Endothelial cell of umbilical vein (primary cell): Measurements from ENCODE around the gene FRK. TPM values are rescaled to one million over a fixed set of nuclear protein-coding genes. Genes with fewer than 3 reads are reported as not detected.

ENCODE experiments used
- BruUV-seq: library from RNA; stranded (reverse); fragments of 400-500 nt; replicated peaks from 2 replicates; lab custom pipeline; 2021; lab: Mats Ljungman, UMichigan
- CTCF ChIA-PET: fragments of 300-600, 350-600 bp; sonication (Branson Sonifier 250); formaldehyde crosslinking; loops from one replicate; lab custom pipeline; 2021; ENCODE audit warnings: antibody characterized with exemption, inconsistent platforms; lab: Charles Lee
- POLR2A ChIA-PET: fragments of 300-600, 350-600 bp; sonication (Branson Sonifier 250); formaldehyde crosslinking; loops from one replicate; lab custom pipeline; 2021; ENCODE audit warnings: antibody characterized with exemption, inconsistent platforms; lab: Charles Lee
- DNase-seq: peaks from one replicate; pipeline ENCODE4 v3.0.0-alpha.2; 2011; ENCODE audit warnings: low read depth, low spot score
- FAIRE-seq: peaks from 2 replicates; lab custom pipeline; 2011; peaks lifted over from hg19 to GRCh38; lab: Jason Lieb, UNC
- H2AFZ ChIP-seq: 2 replicates; pipeline ENCODE4 v1.6.0; 2012; ENCODE audit warnings: low read depth, low read length, control low read depth, inconsistent platforms
- H3K27ac ChIP-seq: 2 replicates; pipeline ENCODE4 v1.5.1; 2011; ENCODE audit warnings: low read depth, mild to moderate bottlenecking, control low read depth, low read length, moderate library complexity; ENCODE audit not compliant: insufficient read depth
- H3K27me3 ChIP-seq, 2 experiments: 2 replicates each; pipeline versions ENCODE4 v1.6.0 to v1.6.1; 2011; ENCODE audit warnings: low read length in 2 of 2, mixed read lengths in 1 of 2; ENCODE audit not compliant: control insufficient read depth in 2 of 2, insufficient read depth in 2 of 2
- H3K36me3 ChIP-seq, 2 experiments: 2 replicates in 1 of 2; 3 replicates in 1 of 2; pipeline ENCODE4 v1.5.1; 2011; ENCODE audit warnings: low read length in 2 of 2, mild to moderate bottlenecking in 1 of 2, moderate library complexity in 1 of 2; ENCODE audit not compliant: control insufficient read depth in 2 of 2, insufficient read depth in 2 of 2; ENCODE audit errors: extremely low read depth in 1 of 2
- H3K4me1 ChIP-seq: 3 replicates; pipeline ENCODE4 v1.5.1; 2011; ENCODE audit warnings: mild to moderate bottlenecking, low read length; ENCODE audit not compliant: control insufficient read depth, insufficient read depth; ENCODE audit errors: extremely low read depth
- H3K4me2 ChIP-seq: 2 replicates; pipeline ENCODE4 v1.6.1; 2011; ENCODE audit warnings: low read length, control low read depth, mixed read lengths; ENCODE audit not compliant: insufficient read depth
- H3K4me3 ChIP-seq, 3 experiments: fragments of 200-600 bp in 1 of 3; sonication (generic), shearing (Covaris generic) in 1 of 3; replicated peaks in 1 of 3; 2 replicates each; pipeline ENCODE4 v1.5.1; 2011 to 2016; ENCODE audit warnings: control low read depth in 3 of 3, low read length in 3 of 3, mild to moderate bottlenecking in 2 of 3, inconsistent platforms in 1 of 3, low read depth in 1 of 3, moderate library complexity in 1 of 3; ENCODE audit not compliant: insufficient read depth in 1 of 3
- H3K79me2 ChIP-seq: 2 replicates; pipeline ENCODE4 v1.6.0; 2012; ENCODE audit warnings: low read length, inconsistent platforms; ENCODE audit not compliant: control insufficient read depth, insufficient read depth
- H3K9ac ChIP-seq: replicated peaks from 2 replicates; pipeline ENCODE3; 2011; ENCODE audit warnings: low read length, control low read depth; ENCODE audit not compliant: insufficient read depth; ENCODE audit errors: extremely low read depth
- H3K9me1 ChIP-seq: replicated peaks from 3 replicates; pipeline ENCODE4 v1.6.0; 2011; ENCODE audit warnings: mild to moderate bottlenecking, low read length; ENCODE audit not compliant: control insufficient read depth, insufficient read depth; ENCODE audit errors: extremely low read depth
- H3K9me3 ChIP-seq: replicated peaks from 2 replicates; pipeline ENCODE4 v1.5.1; 2012; ENCODE audit warnings: low read length, inconsistent platforms; ENCODE audit not compliant: control insufficient read depth, insufficient read depth
- H4K20me1 ChIP-seq: replicated peaks from 2 replicates; pipeline ENCODE3; 2011; ENCODE audit warnings: mild to moderate bottlenecking, low read length; ENCODE audit not compliant: control insufficient read depth, insufficient read depth; ENCODE audit errors: extremely low read depth
- EZH2 ChIP-seq: IDR thresholded peaks from 2 replicates; pipeline ENCODE4 v1.6.1; 2012; ENCODE audit warnings: borderline replicate concordance, low read depth, mild to moderate bottlenecking, moderate library complexity, low read length, inconsistent platforms; ENCODE audit not compliant: severe bottlenecking
- FOS ChIP-seq: IDR thresholded peaks from 2 replicates; pipeline ENCODE4 v1.6.1; 2011; ENCODE audit warnings: mild to moderate bottlenecking, low read length, moderate library complexity, borderline replicate concordance; ENCODE audit not compliant: insufficient read depth
- GATA2 ChIP-seq: IDR thresholded peaks from 2 replicates; pipeline ENCODE4 v1.7.0; 2011; ENCODE audit warnings: low read depth, mild to moderate bottlenecking, moderate library complexity, mixed read lengths, low read length; ENCODE audit not compliant: insufficient read length, insufficient read depth
- JUN ChIP-seq: IDR thresholded peaks from 2 replicates; pipeline ENCODE4 v1.6.1; 2011; ENCODE audit warnings: borderline replicate concordance, low read depth; ENCODE audit not compliant: insufficient read length, insufficient read depth
- MYC ChIP-seq: IDR thresholded peaks from one replicate; pipeline ENCODE4 v1.6.1; 2011; ENCODE audit warnings: mild to moderate bottlenecking, low read depth, low read length
- POLR2A ChIP-seq: IDR thresholded peaks from 2 replicates; pipeline ENCODE4 v1.6.1; 2012; ENCODE audit warnings: low read depth, mild to moderate bottlenecking, control low read depth, low read length
- POLR2AphosphoS5 ChIP-seq: IDR thresholded peaks from 2 replicates; pipeline ENCODE4 v1.6.1; 2012; ENCODE audit warnings: low read depth, mild to moderate bottlenecking, control low read depth, low read length, moderate library complexity; ENCODE audit not compliant: insufficient read depth
- dilution Hi-C: fragments of 300-500 bp; cut with MboI; formaldehyde crosslinking; loops from one replicate; pipeline ENCODE4 v1.15.0; 2019; ENCODE audit warnings: low sequenced_read_pairs; ENCODE audit not compliant: extremely low pct_ligation_motif_present
- intact Hi-C: fragments of 100-400 bp; cut with micrococcal nuclease; formaldehyde crosslinking; loops from one replicate; pipeline ENCODE4 v1.10.0; 2022
- polyA plus RNA-seq, 4 experiments: library from polyadenylated mRNA; depleted of rRNA in 3 of 4; stranded (reverse) in 3 of 4; unstranded in 1 of 4; fragments of >200 nt; gene quantifications; 2 replicates each; pipeline versions ENCODE4 v1.2.1 to v1.2.3, GENCODE V29; 2011 to 2012; ENCODE audit warnings: missing spikeins in 1 of 4
- total RNA-seq: library from RNA; stranded (reverse); gene quantifications from 2 replicates; pipeline ENCODE4 v1.2.3, GENCODE V29; 2021
- TF ChIP-seq, protein P1 (sequence below), 2 donors: IDR thresholded peaks; 1 replicate in 1 of 2; 2 replicates in 1 of 2; pipeline ENCODE4 v1.5.1; 2011; ENCODE audit warnings: low read length in 2 of 2, mild to moderate bottlenecking in 2 of 2, moderate library complexity in 2 of 2, control low read depth in 1 of 2, inconsistent platforms in 1 of 2, low read depth in 1 of 2; ENCODE audit not compliant: insufficient read depth in 1 of 2; ENCODE audit errors: extremely low read depth in 1 of 2
- TF ChIP-seq, protein P2 (sequence below): IDR thresholded peaks from 2 replicates; pipeline ENCODE4 v1.6.1; 2011; ENCODE audit not compliant: insufficient read depth, insufficient read length

FRK gene
- total and polyA plus RNA-seq, 2 donors (not counting 3 experiments of a cell fraction or from before 2014, with no cell fraction given) = 0.01 TPM; not detected in 1

DNA sequence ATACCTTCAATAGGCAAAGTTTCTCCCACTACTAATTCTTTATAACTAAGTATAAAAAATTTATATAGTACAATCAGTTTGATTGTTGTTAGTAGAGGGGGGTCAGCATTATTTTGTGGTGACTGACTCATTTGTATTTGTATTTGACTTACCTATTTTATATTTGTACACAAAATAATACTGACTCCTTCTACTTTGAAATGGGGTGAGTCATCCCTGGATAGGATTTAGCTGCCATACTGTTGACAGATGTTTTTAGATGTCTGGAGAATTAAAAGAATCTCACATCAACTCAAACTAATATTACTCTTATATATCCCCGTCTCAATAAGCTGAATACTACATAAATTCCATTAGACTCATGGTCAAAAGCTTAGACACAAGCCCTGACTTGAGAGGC, 114.9 kb downstream of the FRK start:
- no peak for TF ChIP-seq JUN
- TF ChIP-seq, protein P1, sequence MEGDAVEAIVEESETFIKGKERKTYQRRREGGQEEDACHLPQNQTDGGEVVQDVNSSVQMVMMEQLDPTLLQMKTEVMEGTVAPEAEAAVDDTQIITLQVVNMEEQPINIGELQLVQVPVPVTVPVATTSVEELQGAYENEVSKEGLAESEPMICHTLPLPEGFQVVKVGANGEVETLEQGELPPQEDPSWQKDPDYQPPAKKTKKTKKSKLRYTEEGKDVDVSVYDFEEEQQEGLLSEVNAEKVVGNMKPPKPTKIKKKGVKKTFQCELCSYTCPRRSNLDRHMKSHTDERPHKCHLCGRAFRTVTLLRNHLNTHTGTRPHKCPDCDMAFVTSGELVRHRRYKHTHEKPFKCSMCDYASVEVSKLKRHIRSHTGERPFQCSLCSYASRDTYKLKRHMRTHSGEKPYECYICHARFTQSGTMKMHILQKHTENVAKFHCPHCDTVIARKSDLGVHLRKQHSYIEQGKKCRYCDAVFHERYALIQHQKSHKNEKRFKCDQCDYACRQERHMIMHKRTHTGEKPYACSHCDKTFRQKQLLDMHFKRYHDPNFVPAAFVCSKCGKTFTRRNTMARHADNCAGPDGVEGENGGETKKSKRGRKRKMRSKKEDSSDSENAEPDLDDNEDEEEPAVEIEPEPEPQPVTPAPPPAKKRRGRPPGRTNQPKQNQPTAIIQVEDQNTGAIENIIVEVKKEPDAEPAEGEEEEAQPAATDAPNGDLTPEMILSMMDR (IDR thresholded peaks at IDR 0.05; ENCODE audit: extremely low read depth in 1 of 2, insufficient read depth in 1 of 2, low read depth in 1 of 2, low read length in 2 of 2) = no peak
- no peak for TF ChIP-seq FOS
- no peak for TF ChIP-seq EZH2
- TF ChIP-seq MYC = no peak
- TF ChIP-seq POLR2A = no peak
- no peak for TF ChIP-seq POLR2AphosphoS5
- TF ChIP-seq GATA2 = no peak
- TF ChIP-seq, protein P2, sequence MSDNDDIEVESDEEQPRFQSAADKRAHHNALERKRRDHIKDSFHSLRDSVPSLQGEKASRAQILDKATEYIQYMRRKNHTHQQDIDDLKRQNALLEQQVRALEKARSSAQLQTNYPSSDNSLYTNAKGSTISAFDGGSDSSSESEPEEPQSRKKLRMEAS = no peak
- BruUV-seq = no TSS peak
- dilution Hi-C loops = no loop called here
- Histone ChIP-seq H3K4me3 (no peak overlapping the region), H3K4me1 (no peaks in the 10 kb centered on the region), H3K36me3 (no peaks in the 10 kb centered on the region), H3K79me2 (no peaks in the 10 kb centered on the region), H2AFZ (no peak overlapping the region), H3K9me1 (no peaks in the 10 kb centered on the region), H3K9ac (no peak overlapping the region), H3K4me2 (no peak overlapping the region), H4K20me1 (no peaks in the 10 kb centered on the region), H3K27ac (no peak overlapping the region), H3K27me3 (no peaks in the 10 kb centered on the region), H3K9me3 (no peaks in the 10 kb centered on the region)
- ChIA-PET CTCF (no interaction called here), POLR2A (no interaction called here)
- intact Hi-C loops = no loop called here
- DNase-seq (no peak), FAIRE-seq (no peak)
